Endothelial cell of umbilical vein (primary cell): ENCODE measurements around the gene ZNF282. TPM values are rescaled to one million over a fixed set of nuclear protein-coding genes. Genes with fewer than 3 reads are reported as not detected.

Experiments
- BruUV-seq: library from RNA; stranded (reverse); fragments of 400-500 nt; replicated peaks from 2 replicates; lab custom pipeline; 2021; lab: Mats Ljungman, UMichigan
- CTCF ChIA-PET: fragments of 300-600, 350-600 bp; sonication (Branson Sonifier 250); formaldehyde crosslinking; loops from one replicate; lab custom pipeline; 2021; ENCODE audit warnings: antibody characterized with exemption, inconsistent platforms; lab: Charles Lee
- POLR2A ChIA-PET: fragments of 300-600, 350-600 bp; sonication (Branson Sonifier 250); formaldehyde crosslinking; loops from one replicate; lab custom pipeline; 2021; ENCODE audit warnings: antibody characterized with exemption, inconsistent platforms; lab: Charles Lee
- DNase-seq: peaks from one replicate; pipeline ENCODE4 v3.0.0-alpha.2; 2011; ENCODE audit warnings: low read depth, low spot score
- FAIRE-seq: peaks from 2 replicates; lab custom pipeline; 2011; peaks lifted over from hg19 to GRCh38; lab: Jason Lieb, UNC
- H2AFZ ChIP-seq: 2 replicates; pipeline ENCODE4 v1.6.0; 2012; ENCODE audit warnings: low read depth, low read length, control low read depth, inconsistent platforms
- H3K27ac ChIP-seq: 2 replicates; pipeline ENCODE4 v1.5.1; 2011; ENCODE audit warnings: low read depth, mild to moderate bottlenecking, control low read depth, low read length, moderate library complexity; ENCODE audit not compliant: insufficient read depth
- H3K27me3 ChIP-seq, 2 experiments: 2 replicates each; pipeline versions ENCODE4 v1.6.0 to v1.6.1; 2011; ENCODE audit warnings: low read length in 2 of 2, mixed read lengths in 1 of 2; ENCODE audit not compliant: control insufficient read depth in 2 of 2, insufficient read depth in 2 of 2
- H3K36me3 ChIP-seq, 2 experiments: 2 replicates in 1 of 2; 3 replicates in 1 of 2; pipeline ENCODE4 v1.5.1; 2011; ENCODE audit warnings: low read length in 2 of 2, mild to moderate bottlenecking in 1 of 2, moderate library complexity in 1 of 2; ENCODE audit not compliant: control insufficient read depth in 2 of 2, insufficient read depth in 2 of 2; ENCODE audit errors: extremely low read depth in 1 of 2
- H3K4me1 ChIP-seq: 3 replicates; pipeline ENCODE4 v1.5.1; 2011; ENCODE audit warnings: mild to moderate bottlenecking, low read length; ENCODE audit not compliant: control insufficient read depth, insufficient read depth; ENCODE audit errors: extremely low read depth
- H3K4me2 ChIP-seq: 2 replicates; pipeline ENCODE4 v1.6.1; 2011; ENCODE audit warnings: low read length, control low read depth, mixed read lengths; ENCODE audit not compliant: insufficient read depth
- H3K4me3 ChIP-seq, 3 experiments: fragments of 200-600 bp in 1 of 3; sonication (generic), shearing (Covaris generic) in 1 of 3; replicated peaks in 1 of 3; 2 replicates each; pipeline ENCODE4 v1.5.1; 2011 to 2016; ENCODE audit warnings: control low read depth in 3 of 3, low read length in 3 of 3, mild to moderate bottlenecking in 2 of 3, inconsistent platforms in 1 of 3, low read depth in 1 of 3, moderate library complexity in 1 of 3; ENCODE audit not compliant: insufficient read depth in 1 of 3
- H3K79me2 ChIP-seq: 2 replicates; pipeline ENCODE4 v1.6.0; 2012; ENCODE audit warnings: low read length, inconsistent platforms; ENCODE audit not compliant: control insufficient read depth, insufficient read depth
- H3K9ac ChIP-seq: replicated peaks from 2 replicates; pipeline ENCODE3; 2011; ENCODE audit warnings: low read length, control low read depth; ENCODE audit not compliant: insufficient read depth; ENCODE audit errors: extremely low read depth
- H3K9me1 ChIP-seq: replicated peaks from 3 replicates; pipeline ENCODE4 v1.6.0; 2011; ENCODE audit warnings: mild to moderate bottlenecking, low read length; ENCODE audit not compliant: control insufficient read depth, insufficient read depth; ENCODE audit errors: extremely low read depth
- H3K9me3 ChIP-seq: replicated peaks from 2 replicates; pipeline ENCODE4 v1.5.1; 2012; ENCODE audit warnings: low read length, inconsistent platforms; ENCODE audit not compliant: control insufficient read depth, insufficient read depth
- H4K20me1 ChIP-seq: replicated peaks from 2 replicates; pipeline ENCODE3; 2011; ENCODE audit warnings: mild to moderate bottlenecking, low read length; ENCODE audit not compliant: control insufficient read depth, insufficient read depth; ENCODE audit errors: extremely low read depth
- EZH2 ChIP-seq: IDR thresholded peaks from 2 replicates; pipeline ENCODE4 v1.6.1; 2012; ENCODE audit warnings: borderline replicate concordance, low read depth, mild to moderate bottlenecking, moderate library complexity, low read length, inconsistent platforms; ENCODE audit not compliant: severe bottlenecking
- FOS ChIP-seq: IDR thresholded peaks from 2 replicates; pipeline ENCODE4 v1.6.1; 2011; ENCODE audit warnings: mild to moderate bottlenecking, low read length, moderate library complexity, borderline replicate concordance; ENCODE audit not compliant: insufficient read depth
- GATA2 ChIP-seq: IDR thresholded peaks from 2 replicates; pipeline ENCODE4 v1.7.0; 2011; ENCODE audit warnings: low read depth, mild to moderate bottlenecking, moderate library complexity, mixed read lengths, low read length; ENCODE audit not compliant: insufficient read length, insufficient read depth
- JUN ChIP-seq: IDR thresholded peaks from 2 replicates; pipeline ENCODE4 v1.6.1; 2011; ENCODE audit warnings: borderline replicate concordance, low read depth; ENCODE audit not compliant: insufficient read length, insufficient read depth
- MYC ChIP-seq: IDR thresholded peaks from one replicate; pipeline ENCODE4 v1.6.1; 2011; ENCODE audit warnings: mild to moderate bottlenecking, low read depth, low read length
- POLR2A ChIP-seq: IDR thresholded peaks from 2 replicates; pipeline ENCODE4 v1.6.1; 2012; ENCODE audit warnings: low read depth, mild to moderate bottlenecking, control low read depth, low read length
- dilution Hi-C: fragments of 300-500 bp; cut with MboI; formaldehyde crosslinking; loops from one replicate; pipeline ENCODE4 v1.15.0; 2019; ENCODE audit warnings: low sequenced_read_pairs; ENCODE audit not compliant: extremely low pct_ligation_motif_present
- intact Hi-C: fragments of 100-400 bp; cut with micrococcal nuclease; formaldehyde crosslinking; loops from one replicate; pipeline ENCODE4 v1.10.0; 2022
- polyA plus RNA-seq, 4 experiments: library from polyadenylated mRNA; depleted of rRNA in 3 of 4; stranded (reverse) in 3 of 4; unstranded in 1 of 4; fragments of >200 nt; gene quantifications; 2 replicates each; pipeline versions ENCODE4 v1.2.1 to v1.2.3, GENCODE V29; 2011 to 2012; ENCODE audit warnings: missing spikeins in 1 of 4
- total RNA-seq: library from RNA; stranded (reverse); gene quantifications from 2 replicates; pipeline ENCODE4 v1.2.3, GENCODE V29; 2021
- TF ChIP-seq, protein P1 (sequence below): IDR thresholded peaks from 2 replicates; pipeline ENCODE4 v1.6.1; 2011; ENCODE audit not compliant: insufficient read depth, insufficient read length
- TF ChIP-seq, protein P2 (sequence below), 2 donors: IDR thresholded peaks; 1 replicate in 1 of 2; 2 replicates in 1 of 2; pipeline ENCODE4 v1.5.1; 2011; ENCODE audit warnings: low read length in 2 of 2, mild to moderate bottlenecking in 2 of 2, moderate library complexity in 2 of 2, control low read depth in 1 of 2, inconsistent platforms in 1 of 2, low read depth in 1 of 2; ENCODE audit not compliant: insufficient read depth in 1 of 2; ENCODE audit errors: extremely low read depth in 1 of 2

Gene ZNF282
- total and polyA plus RNA-seq, 2 donors (not counting 3 experiments of a cell fraction or from before 2014, with no cell fraction given): 20.0 to 34.4 TPM

DNA sequence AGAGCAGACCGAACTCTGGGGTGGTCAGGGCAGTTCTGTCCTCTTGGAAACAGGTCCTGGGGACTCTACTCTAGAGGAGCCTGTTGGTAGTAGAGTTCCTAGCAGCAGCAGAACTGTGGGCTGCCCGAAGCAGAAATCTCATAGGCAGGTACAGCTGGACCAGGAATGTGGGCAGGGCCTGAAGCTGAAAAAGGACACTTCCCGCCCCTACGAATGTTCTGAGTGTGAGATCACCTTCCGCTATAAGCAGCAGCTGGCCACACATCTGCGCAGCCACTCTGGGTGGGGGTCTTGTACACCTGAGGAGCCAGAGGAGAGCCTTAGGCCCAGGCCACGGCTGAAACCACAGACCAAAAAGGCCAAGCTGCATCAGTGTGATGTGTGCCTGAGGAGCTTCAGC, 58.3 kb downstream of the ZNF282 start:
- intact Hi-C loops: no loop called here

More for the DNA sequence above, 58.3 kb downstream of the ZNF282 start:
- Histone ChIP-seq H3K9ac (no peak overlapping the region), H4K20me1 (peaks cover 3% of the 10 kb centered on the region), H3K4me2 (no peak overlapping the region), H3K79me2 (peaks cover 2% of the 10 kb centered on the region), H3K27me3 (no peaks in the 10 kb centered on the region), H3K36me3 (peaks cover 13 to 32% of the 10 kb centered on the region in 2 experiments), H3K9me1 (no peaks in the 10 kb centered on the region), H3K27ac (no peak overlapping the region), H2AFZ (no peak overlapping the region), H3K9me3 (no peaks in the 10 kb centered on the region), H3K4me3 (no peak overlapping the region), H3K4me1 (no peaks in the 10 kb centered on the region)
- DNase-seq: no peak
- CTCF ChIA-PET: no interaction called here
- BruUV-seq: no TSS peak
- no peak for TF ChIP-seq JUN
- no peak for TF ChIP-seq FOS
- TF ChIP-seq MYC: no peak
- no peak for TF ChIP-seq POLR2A
- no peak for TF ChIP-seq EZH2
- no peak for TF ChIP-seq GATA2
- TF ChIP-seq, protein P1, sequence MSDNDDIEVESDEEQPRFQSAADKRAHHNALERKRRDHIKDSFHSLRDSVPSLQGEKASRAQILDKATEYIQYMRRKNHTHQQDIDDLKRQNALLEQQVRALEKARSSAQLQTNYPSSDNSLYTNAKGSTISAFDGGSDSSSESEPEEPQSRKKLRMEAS: no peak
- TF ChIP-seq, protein P2, sequence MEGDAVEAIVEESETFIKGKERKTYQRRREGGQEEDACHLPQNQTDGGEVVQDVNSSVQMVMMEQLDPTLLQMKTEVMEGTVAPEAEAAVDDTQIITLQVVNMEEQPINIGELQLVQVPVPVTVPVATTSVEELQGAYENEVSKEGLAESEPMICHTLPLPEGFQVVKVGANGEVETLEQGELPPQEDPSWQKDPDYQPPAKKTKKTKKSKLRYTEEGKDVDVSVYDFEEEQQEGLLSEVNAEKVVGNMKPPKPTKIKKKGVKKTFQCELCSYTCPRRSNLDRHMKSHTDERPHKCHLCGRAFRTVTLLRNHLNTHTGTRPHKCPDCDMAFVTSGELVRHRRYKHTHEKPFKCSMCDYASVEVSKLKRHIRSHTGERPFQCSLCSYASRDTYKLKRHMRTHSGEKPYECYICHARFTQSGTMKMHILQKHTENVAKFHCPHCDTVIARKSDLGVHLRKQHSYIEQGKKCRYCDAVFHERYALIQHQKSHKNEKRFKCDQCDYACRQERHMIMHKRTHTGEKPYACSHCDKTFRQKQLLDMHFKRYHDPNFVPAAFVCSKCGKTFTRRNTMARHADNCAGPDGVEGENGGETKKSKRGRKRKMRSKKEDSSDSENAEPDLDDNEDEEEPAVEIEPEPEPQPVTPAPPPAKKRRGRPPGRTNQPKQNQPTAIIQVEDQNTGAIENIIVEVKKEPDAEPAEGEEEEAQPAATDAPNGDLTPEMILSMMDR (IDR thresholded peaks at IDR 0.05; ENCODE audit: extremely low read depth in 1 of 2, insufficient read depth in 1 of 2, low read depth in 1 of 2, low read length in 2 of 2): no peak
- POLR2A ChIA-PET: no interaction called here
- no peak for FAIRE-seq
- dilution Hi-C loops: no loop called here
